ENCODE results near the gene NOSTRIN. TPM values are rescaled to one million over a fixed set of nuclear protein-coding genes. Genes with fewer than 3 reads are reported as not detected.

The NOSTRIN gene
- polyA plus RNA-seq, 3 donors = not detected

GRCh38 chr2:168784993-168785392 lies 17.4 kb upstream of the NOSTRIN start:
- Mint-ChIP-seq H3K27me3 (ENCODE audit: low read depth in 3 of 3) (peaks cover 0 to 2% (median 0%) of the 10 kb centered on the region in 3 donors), H3K27ac (no peak overlapping the region), H3K36me3 (no peaks in the 10 kb centered on the region), H3K4me3 (no peak overlapping the region), H3K4me1 (no peaks in the 10 kb centered on the region), H3K9me3 (peaks cover 0 to 3% (median 0%) of the 10 kb centered on the region in 7 donors)
- no peaks in the 10 kb centered on the region for H3K27me3 ChIP-seq (ENCODE audit: control insufficient read depth in 2 of 2, insufficient read depth in 2 of 2, low read length in 2 of 2)
- no peak overlapping the region for H3K9ac ChIP-seq (ENCODE audit: insufficient read depth, low read length, poor library complexity, severe bottlenecking)
- no peak for DNase-seq
- H3K4me3 ChIP-seq (replicated peaks in 1 of 3; ENCODE audit: low read depth in 2 of 3, low read length in 3 of 3) = no peak overlapping the region
- no peak overlapping the region for H3K27ac ChIP-seq (ENCODE audit: low read depth in 1 of 2, low read length in 2 of 2)
- H3K4me2 ChIP-seq (replicated peaks; ENCODE audit: extremely low read depth, low read length, poor library complexity, severe bottlenecking) = no peak overlapping the region
- no peaks in the 10 kb centered on the region for H3K9me3 ChIP-seq (replicated peaks in 1 of 2; ENCODE audit: control insufficient read depth in 1 of 2, insufficient read depth in 1 of 2, low read length in 2 of 2)
- H3K79me2 ChIP-seq (ENCODE audit: insufficient read depth, low read length) = no peaks in the 10 kb centered on the region
- intact Hi-C loops (cut with micrococcal nuclease) = no loop called here
- H4K20me1 ChIP-seq (ENCODE audit: insufficient read depth, low read length) = no peaks in the 10 kb centered on the region
- WGBS (ENCODE audit: insufficient coverage) = 100% methylated on average over 2 of the region's 3 CpGs
- H3K36me3 ChIP-seq (replicated peaks in 1 of 2; ENCODE audit: control insufficient read depth in 1 of 2, insufficient read depth in 2 of 2, low read length in 2 of 2) = no peaks in the 10 kb centered on the region
- H3K4me1 ChIP-seq (ENCODE audit: control insufficient read depth in 1 of 2, insufficient read depth in 2 of 2, low read length in 2 of 2) = no peaks in the 10 kb centered on the region
- no peak for TF ChIP-seq CTCF (IDR thresholded peaks at IDR 0.05)
- H2AFZ ChIP-seq (ENCODE audit: insufficient read depth, low read depth, low read length, poor library complexity, severe bottlenecking) = no peak overlapping the region

- H3K4me1 Mint-ChIP-seq = no peaks in the 10 kb centered on the region
- Histone ChIP-seq H3K36me3 (replicated peaks in 1 of 2; ENCODE audit: control insufficient read depth in 1 of 2, insufficient read depth in 2 of 2, low read length in 2 of 2) (no peaks in the 10 kb centered on the region), H3K27me3 (ENCODE audit: control insufficient read depth in 2 of 2, insufficient read depth in 2 of 2, low read length in 2 of 2) (no peaks in the 10 kb centered on the region), H4K20me1 (ENCODE audit: insufficient read depth, low read length) (no peaks in the 10 kb centered on the region), H3K9ac (ENCODE audit: insufficient read depth, low read length, poor library complexity, severe bottlenecking) (no peak overlapping the region), H3K27ac (ENCODE audit: low read depth in 1 of 2, low read length in 2 of 2) (no peak overlapping the region), H3K4me2 (replicated peaks; ENCODE audit: extremely low read depth, low read length, poor library complexity, severe bottlenecking) (no peak overlapping the region), H3K9me3 (replicated peaks in 1 of 2; ENCODE audit: control insufficient read depth in 1 of 2, insufficient read depth in 1 of 2, low read length in 2 of 2) (no peaks in the 10 kb centered on the region), H3K79me2 (ENCODE audit: insufficient read depth, low read length) (no peaks in the 10 kb centered on the region), H3K4me3 (replicated peaks in 1 of 3; ENCODE audit: low read depth in 2 of 3, low read length in 3 of 3) (no peak overlapping the region), H3K4me1 (ENCODE audit: control insufficient read depth in 1 of 2, insufficient read depth in 2 of 2, low read length in 2 of 2) (no peaks in the 10 kb centered on the region), H2AFZ (ENCODE audit: insufficient read depth, low read depth, low read length, poor library complexity, severe bottlenecking) (no peak overlapping the region)
- intact Hi-C loops (cut with micrococcal nuclease) = no loop called here
- H3K9me3 Mint-ChIP-seq = peaks cover 0 to 4% (median 0%) of the 10 kb centered on the region in 7 donors
- no peak overlapping the region for H3K27ac Mint-ChIP-seq
- TF ChIP-seq CTCF (IDR thresholded peaks at IDR 0.05) = no peak
- H3K4me3 Mint-ChIP-seq = no peak overlapping the region
- WGBS (ENCODE audit: insufficient coverage) = no CpG with 5 or more reads among the region's 3 CpGs
- DNase-seq = no peak
- H3K27me3 Mint-ChIP-seq (ENCODE audit: low read depth in 3 of 3) = peaks cover 0 to 2% (median 0%) of the 10 kb centered on the region in 3 donors
- H3K36me3 Mint-ChIP-seq = no peaks in the 10 kb centered on the region
These were observed 15.2 kb upstream of the NOSTRIN start for GRCh38 chr2:168787098-168787781.
